Measurements from ENCODE around the gene FYN. TPM values are rescaled to one million over a fixed set of nuclear protein-coding genes. Genes with fewer than 3 reads are reported as not detected.

The FYN gene
- total and polyA plus RNA-seq, 2 of the 4 experiments (the other 2 are of a cell fraction) = 30.8 to 36.4 TPM

- H3K14ac ChIP-seq (replicated peaks; ENCODE audit: low read depth, low read length) = no peak overlapping the region
- no peak overlapping the region; the same call in 1 of the 2 replicates for H3K4me2 ChIP-seq (ENCODE audit: low read depth, low read length)
- WGBS, 2 experiments (ENCODE audit: extremely low coverage in 2 of 2, insufficient read length in 1 of 2) = 39% methylated on average over 3 of the region's 4 CpGs; no CpG with 5 or more reads in 1 of the 2 experiments
- no peak overlapping the region for H3K4ac ChIP-seq (ENCODE audit: low read depth, low read length)
- no peak overlapping the region for H4K8ac ChIP-seq (ENCODE audit: low read depth in 2 of 2, low read length in 2 of 2)
- H4K20me1 ChIP-seq (ENCODE audit: insufficient read depth, low read length) = no peaks in the 10 kb centered on the region; the same call in 1 of the 2 replicates
- no peak overlapping the region for H2AK5ac ChIP-seq (ENCODE audit: low read depth, low read length)
- ATAC-seq (ENCODE audit: low read depth) (peak; percentile 36), DNase-seq (peak; percentile 40)
- in situ Hi-C loops (cut with MboI; ENCODE audit: low sequenced_read_pairs) (no loop called here), dilution Hi-C loops (cut with HindIII; ENCODE audit: low sequenced_read_pairs, unreplicated experiment) (no loop called here), intact Hi-C loops (cut with micrococcal nuclease) (no loop called here)
- peaks cover 9 to 15% of the 10 kb centered on the region in 2 experiments; a peak in 3 of 4 replicates for H3K79me1 ChIP-seq (ENCODE audit: low read depth in 1 of 2, low read length in 2 of 2)
- no peak overlapping the region; the same call in 1 of the 2 replicates for H4K5ac ChIP-seq (ENCODE audit: low read depth, low read length)
- no peak overlapping the region for H2BK120ac ChIP-seq (ENCODE audit: low read depth, low read length)
- H3K9me1 ChIP-seq (ENCODE audit: insufficient read depth, low read length) = peaks cover 11% of the 10 kb centered on the region
- ChIA-PET POLR2A (ENCODE audit: unreplicated experiment) (interaction anchor here (0.7 kb wide), 1 partner anchor 266 kb away, joined by 15 read pairs; no protein-coding TSS in a partner anchor), CTCF (interaction anchor here (1.1 kb wide), 1 partner anchor 9 kb away, joined by 3 read pairs; no protein-coding TSS in a partner anchor)
- no peak overlapping the region for H3K56ac ChIP-seq (ENCODE audit: extremely low read depth, insufficient read depth, low read length)
- H2BK20ac ChIP-seq (ENCODE audit: low read depth, low read length) = no peak overlapping the region
- peaks cover 7% of the 10 kb centered on the region; the same call in 1 of the 2 replicates for H3K9me3 ChIP-seq (ENCODE audit: control insufficient read depth, insufficient read depth, low read length)
- no peaks in the 10 kb centered on the region for H3K27me3 ChIP-seq (ENCODE audit: control insufficient read depth, insufficient read depth, low read length)
- no peak overlapping the region for H4K91ac ChIP-seq (ENCODE audit: insufficient read depth, low read depth, low read length)
- H3K9ac ChIP-seq (ENCODE audit: low read depth, low read length) = no peak overlapping the region
- H3K36me3 ChIP-seq (ENCODE audit: control insufficient read depth, insufficient read depth, low read length) = peaks cover 2% of the 10 kb centered on the region; the same call in 1 of the 2 replicates
- H2AFZ ChIP-seq (replicated peaks; ENCODE audit: low read length, poor library complexity) = no peak overlapping the region
- H3K27ac ChIP-seq (ENCODE audit: insufficient read depth, low read length) = peak overlapping the region; percentile 12; the same call in 1 of the 2 replicates
- no peak overlapping the region for H3K4me3 ChIP-seq (ENCODE audit: insufficient read depth, low read depth, low read length)
- no peak for TF ChIP-seq CTCF (conservative IDR thresholded peaks at IDR 0.05; ENCODE audit: low read depth, low read length)
- no peak for TF ChIP-seq CEBPB (IDR thresholded peaks at IDR 0.05; ENCODE audit: low read depth, low read length)
- no peak for TF ChIP-seq RCOR1 (IDR thresholded peaks at IDR 0.05; ENCODE audit: insufficient replicate concordance, low read length)
- TF ChIP-seq CHD1 (IDR thresholded peaks at IDR 0.05; ENCODE audit: low read depth, low read length) = no peak
- no peak for TF ChIP-seq MXI1 (IDR thresholded peaks at IDR 0.05; ENCODE audit: borderline replicate concordance, low read depth, low read length)
- TF ChIP-seq USF2 (IDR thresholded peaks at IDR 0.05; ENCODE audit: low read depth, low read length) = no peak
- no peak overlapping the region for H2BK15ac ChIP-seq (ENCODE audit: low read depth, low read length)
- H2AK9ac ChIP-seq (replicated peaks; ENCODE audit: low read depth, low read length, poor library complexity) = no peak overlapping the region
- peak overlapping the region; percentile 42; the same call in 1 of the 2 replicates for H3K18ac ChIP-seq (ENCODE audit: low read depth, low read length)
- BruUV-seq (replicated peaks) = no TSS peak
- H3K4me1 ChIP-seq (ENCODE audit: control insufficient read depth, insufficient read depth, low read length) = peaks cover 20% of the 10 kb centered on the region
- H2BK5ac ChIP-seq (ENCODE audit: low read depth, low read length, poor library complexity, severe bottlenecking) = no peak overlapping the region
- no peak overlapping the region for H3K23ac ChIP-seq (ENCODE audit: low read depth, low read length)
These were observed 138.9 kb downstream of the FYN start for GRCh38 chr6:111734068-111735061.

Data from IMR-90 (cell line).